Measurements from ENCODE around the gene ALMS1. TPM values are rescaled to one million over a fixed set of nuclear protein-coding genes. Genes with fewer than 3 reads are reported as not detected.
"Not testable (repeated sequence)": the region's sequence is repeated elsewhere in the genome, so short reads cannot be mapped to it uniquely, and the experiment has no call there.

The ALMS1 gene
- total RNA-seq, 1 donor from 2014 or later: 19.4 TPM

- Mint-ChIP-seq H3K4me3 (no peak overlapping the region), H3K36me3 (ENCODE audit: low read depth) (peaks cover 3% of the 10 kb centered on the region), H3K27me3 (ENCODE audit: insufficient read depth) (no peaks in the 10 kb centered on the region), H3K27ac (no peak overlapping the region), H3K9me3 (no peaks in the 10 kb centered on the region), H3K4me1 (ENCODE audit: low read depth) (no peaks in the 10 kb centered on the region)
- intact Hi-C loops (cut with micrococcal nuclease): no loop called here
- no peak for DNase-seq (ENCODE audit: low spot score)
Measured at GRCh38 chr2:73566288-73566878, 180.7 kb downstream of the ALMS1 start.

DNA sequence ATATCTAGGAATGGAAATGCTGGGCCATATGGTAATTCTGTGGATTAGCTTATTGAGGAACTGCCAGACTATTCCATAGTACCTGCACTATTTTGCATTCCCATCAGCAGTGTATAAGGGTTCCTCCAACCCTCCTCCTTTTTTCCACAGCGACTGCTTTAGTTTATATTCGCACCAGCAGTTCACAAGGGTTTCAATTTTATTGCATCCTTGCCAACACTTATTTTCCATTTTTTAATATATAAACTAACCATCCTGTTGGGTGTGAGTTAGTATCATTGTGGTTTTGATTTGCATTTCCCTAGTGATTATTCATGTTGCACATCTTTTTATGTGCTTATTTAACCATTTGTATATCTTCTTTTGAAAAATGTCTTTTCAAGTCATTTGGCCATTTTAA, 189.6 kb downstream of the ALMS1 start:
- Mint-ChIP-seq H3K27me3 (ENCODE audit: insufficient read depth) (no peaks in the 10 kb centered on the region), H3K4me3 (no peak overlapping the region), H3K4me1 (ENCODE audit: low read depth) (no peaks in the 10 kb centered on the region), H3K9me3 (peaks cover 5% of the 10 kb centered on the region), H3K36me3 (ENCODE audit: low read depth) (peaks cover 12% of the 10 kb centered on the region), H3K27ac (no peak overlapping the region)
- intact Hi-C loops (cut with micrococcal nuclease): no loop called here
- DNase-seq (ENCODE audit: low spot score): no peak

DNA sequence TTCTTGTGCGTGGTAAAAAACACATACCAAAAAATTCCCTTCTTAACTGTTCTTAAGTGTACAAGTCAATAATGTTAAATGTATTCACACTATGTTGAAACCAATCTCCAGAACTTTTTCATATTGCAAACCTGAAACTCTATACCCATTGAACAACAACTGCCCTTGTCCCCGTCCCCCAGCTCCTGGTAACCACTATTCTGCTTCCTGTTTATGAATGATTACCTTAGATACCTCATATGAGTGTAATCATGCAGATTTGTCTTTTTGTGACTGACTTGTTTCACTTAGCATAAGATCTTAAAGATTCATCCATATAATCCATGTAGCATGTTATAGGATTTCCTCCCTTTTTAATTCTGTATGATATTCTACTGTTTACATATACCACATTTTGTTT, 196.7 kb downstream of the ALMS1 start:
- no peak for DNase-seq (ENCODE audit: low spot score)
- H3K27ac Mint-ChIP-seq: no peak overlapping the region
- intact Hi-C loops (cut with micrococcal nuclease): no loop called here
- H3K4me1 Mint-ChIP-seq (ENCODE audit: low read depth): peaks cover 5% of the 10 kb centered on the region
- no peak overlapping the region for H3K4me3 Mint-ChIP-seq
- H3K9me3 Mint-ChIP-seq: peaks cover 19% of the 10 kb centered on the region
- H3K27me3 Mint-ChIP-seq (ENCODE audit: insufficient read depth): no peaks in the 10 kb centered on the region
- H3K36me3 Mint-ChIP-seq (ENCODE audit: low read depth): peaks cover 12% of the 10 kb centered on the region

DNA sequence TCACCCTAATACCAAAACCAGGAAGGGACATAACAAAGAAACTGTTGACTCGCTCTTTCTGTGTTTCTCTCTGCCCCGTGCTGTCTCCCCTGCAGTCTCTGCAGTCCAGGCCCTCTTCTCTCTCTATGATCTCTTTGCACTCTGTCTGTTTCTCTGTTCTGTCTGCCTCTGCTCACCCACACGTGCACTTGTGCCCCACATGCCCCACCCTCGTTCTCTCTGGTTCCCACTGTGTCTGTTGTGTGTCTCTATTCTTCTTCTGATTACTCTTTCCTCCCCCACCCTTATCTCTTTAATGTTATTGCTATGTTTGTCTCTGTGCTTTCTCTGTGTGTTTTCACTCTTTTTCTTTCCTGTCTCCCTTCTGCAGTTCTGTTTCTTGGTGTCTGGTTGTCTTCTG, 202.5 kb downstream of the ALMS1 start:
- DNase-seq (ENCODE audit: low spot score): no peak
- Mint-ChIP-seq H3K27me3 (ENCODE audit: insufficient read depth) (no peaks in the 10 kb centered on the region), H3K9me3 (peaks cover 12% of the 10 kb centered on the region), H3K27ac (no peak overlapping the region), H3K4me3 (no peak overlapping the region), H3K36me3 (ENCODE audit: low read depth) (peaks cover 2% of the 10 kb centered on the region), H3K4me1 (ENCODE audit: low read depth) (no peaks in the 10 kb centered on the region)
- intact Hi-C loops (cut with micrococcal nuclease): no loop called here

DNA sequence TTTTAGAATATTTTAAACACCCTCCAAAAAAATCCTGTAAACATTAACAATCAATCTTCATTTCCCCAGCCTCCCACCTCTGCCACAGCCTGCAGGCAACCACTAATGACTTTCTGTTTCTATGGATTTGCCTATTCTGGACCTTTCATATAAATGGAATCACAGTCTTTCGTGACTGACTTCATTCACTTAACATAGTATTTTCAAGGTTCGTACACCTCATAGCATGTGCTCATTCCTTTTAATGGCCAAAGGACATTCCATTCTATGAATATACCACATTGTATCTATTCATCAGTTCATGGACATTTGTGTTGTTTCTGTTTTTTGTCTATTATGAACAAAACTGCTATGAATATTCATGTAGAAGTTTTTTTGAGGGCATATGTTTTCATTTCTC, 208.0 kb downstream of the ALMS1 start:
- Mint-ChIP-seq H3K27me3 (ENCODE audit: insufficient read depth) (no peaks in the 10 kb centered on the region), H3K4me1 (ENCODE audit: low read depth) (no peaks in the 10 kb centered on the region), H3K4me3 (no peak overlapping the region), H3K9me3 (no peaks in the 10 kb centered on the region), H3K36me3 (ENCODE audit: low read depth) (no peaks in the 10 kb centered on the region), H3K27ac (no peak overlapping the region)
- intact Hi-C loops (cut with micrococcal nuclease): loop anchor here (10.0 kb wide), 1 partner anchor 269 kb away; no protein-coding TSS in a partner anchor
- DNase-seq (ENCODE audit: low spot score): no peak

- Mint-ChIP-seq H3K9me3 (no peaks in the 10 kb centered on the region), H3K36me3 (ENCODE audit: low read depth) (no peaks in the 10 kb centered on the region), H3K27me3 (ENCODE audit: insufficient read depth) (no peaks in the 10 kb centered on the region), H3K4me3 (no peak overlapping the region), H3K27ac (no peak overlapping the region), H3K4me1 (ENCODE audit: low read depth) (no peaks in the 10 kb centered on the region)
- DNase-seq (ENCODE audit: low spot score): no peak
- intact Hi-C loops (cut with micrococcal nuclease): loop anchor here (10.0 kb wide), 1 partner anchor 269 kb away; no protein-coding TSS in a partner anchor
Measured at GRCh38 chr2:73594251-73594650, 208.6 kb downstream of the ALMS1 start.

- Mint-ChIP-seq H3K27ac (no peak overlapping the region), H3K4me1 (ENCODE audit: low read depth) (no peaks in the 10 kb centered on the region), H3K27me3 (ENCODE audit: insufficient read depth) (no peaks in the 10 kb centered on the region), H3K9me3 (no peaks in the 10 kb centered on the region), H3K36me3 (ENCODE audit: low read depth) (peaks cover 5% of the 10 kb centered on the region), H3K4me3 (no peak overlapping the region)
- intact Hi-C loops (cut with micrococcal nuclease): no loop called here
- DNase-seq (ENCODE audit: low spot score): no peak
Measured at GRCh38 chr2:73601780-73602179, 216.1 kb downstream of the ALMS1 start.

DNA sequence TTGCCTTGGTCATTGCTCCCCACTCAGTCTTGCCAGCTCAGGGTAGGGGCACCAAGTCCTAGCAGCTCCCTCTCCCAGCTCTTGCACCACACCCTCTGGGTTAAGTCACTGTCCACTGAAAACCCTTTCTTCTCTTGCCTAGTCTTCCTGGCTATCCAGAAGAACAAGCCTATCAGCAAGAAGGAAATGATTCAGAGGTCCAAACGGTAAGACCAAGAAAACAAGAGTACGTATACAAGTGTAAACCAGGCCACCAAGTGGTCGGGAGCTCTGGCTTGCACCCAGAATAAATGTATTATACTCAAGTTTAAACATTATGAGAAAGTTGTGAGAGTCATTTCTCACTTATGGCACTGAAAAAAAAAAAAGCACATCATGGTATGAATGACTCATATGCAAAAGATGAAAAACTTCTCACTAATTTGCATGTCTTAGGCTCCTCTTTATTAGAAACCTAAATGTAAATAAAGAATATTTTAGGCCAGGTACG, 217.5 kb downstream of the ALMS1 start:
- H3K4me3 Mint-ChIP-seq; H3K36me3 Mint-ChIP-seq (ENCODE audit: low read depth); H3K9me3 Mint-ChIP-seq; intact Hi-C loops (cut with micrococcal nuclease); H3K27me3 Mint-ChIP-seq (ENCODE audit: insufficient read depth); H3K4me1 Mint-ChIP-seq (ENCODE audit: low read depth); DNase-seq (ENCODE audit: low spot score): not testable (repeated sequence)
- peak overlapping the region; percentile 30 for H3K27ac Mint-ChIP-seq

DNA sequence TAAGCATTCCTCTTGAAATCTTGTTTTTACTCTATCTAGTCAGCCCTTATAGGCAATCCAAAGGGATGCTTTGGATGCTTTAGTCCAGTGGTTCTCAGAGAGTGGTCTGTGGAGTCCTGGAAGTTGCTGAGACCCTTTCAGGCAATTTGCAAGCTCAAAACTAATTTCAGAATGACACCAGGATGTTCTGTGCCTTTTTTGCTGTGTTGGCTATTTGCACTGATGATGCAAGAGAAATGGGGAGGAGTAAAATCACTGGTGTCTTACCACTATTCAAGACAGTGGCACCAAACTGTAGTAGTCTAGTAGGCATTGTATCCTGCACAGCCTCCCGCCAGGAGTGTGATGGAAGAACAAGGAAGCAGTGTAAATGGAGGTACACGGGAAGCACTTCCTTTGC, 219.0 kb downstream of the ALMS1 start:
- intact Hi-C loops (cut with micrococcal nuclease); H3K36me3 Mint-ChIP-seq (ENCODE audit: low read depth); H3K27me3 Mint-ChIP-seq (ENCODE audit: insufficient read depth); H3K4me1 Mint-ChIP-seq (ENCODE audit: low read depth); H3K9me3 Mint-ChIP-seq; DNase-seq (ENCODE audit: low spot score); H3K27ac Mint-ChIP-seq; H3K4me3 Mint-ChIP-seq: not testable (repeated sequence)

DNA sequence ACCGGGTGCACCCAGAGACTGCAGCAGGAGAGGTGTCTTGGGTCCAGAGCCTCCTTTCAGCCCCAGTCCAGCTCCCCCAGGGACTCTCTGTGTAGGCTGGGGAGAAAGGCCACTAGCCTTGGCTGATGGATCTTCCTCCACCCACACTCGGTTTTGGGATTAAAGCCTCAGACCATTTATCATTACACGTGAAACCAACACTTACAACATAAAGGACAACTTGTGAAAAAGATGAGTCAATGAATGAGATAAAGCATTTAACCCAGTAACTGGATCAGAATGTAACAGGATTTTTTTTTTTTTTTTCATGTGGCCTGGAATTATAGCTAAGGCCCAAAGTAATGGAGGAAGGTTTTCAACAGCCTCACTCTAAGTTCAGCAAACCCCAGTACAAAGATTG, 224.5 kb downstream of the ALMS1 start:
- Mint-ChIP-seq H3K4me1 (ENCODE audit: low read depth) (peaks cover 8% of the 10 kb centered on the region), H3K27ac (no peak overlapping the region), H3K36me3 (ENCODE audit: low read depth) (no peaks in the 10 kb centered on the region), H3K4me3 (no peak overlapping the region), H3K9me3 (no peaks in the 10 kb centered on the region), H3K27me3 (ENCODE audit: insufficient read depth) (peaks cover 6% of the 10 kb centered on the region)
- no peak for DNase-seq (ENCODE audit: low spot score)
- intact Hi-C loops (cut with micrococcal nuclease): loop anchor here (1.0 kb wide), 1 partner anchor 18 kb away; no protein-coding TSS in a partner anchor

DNA sequence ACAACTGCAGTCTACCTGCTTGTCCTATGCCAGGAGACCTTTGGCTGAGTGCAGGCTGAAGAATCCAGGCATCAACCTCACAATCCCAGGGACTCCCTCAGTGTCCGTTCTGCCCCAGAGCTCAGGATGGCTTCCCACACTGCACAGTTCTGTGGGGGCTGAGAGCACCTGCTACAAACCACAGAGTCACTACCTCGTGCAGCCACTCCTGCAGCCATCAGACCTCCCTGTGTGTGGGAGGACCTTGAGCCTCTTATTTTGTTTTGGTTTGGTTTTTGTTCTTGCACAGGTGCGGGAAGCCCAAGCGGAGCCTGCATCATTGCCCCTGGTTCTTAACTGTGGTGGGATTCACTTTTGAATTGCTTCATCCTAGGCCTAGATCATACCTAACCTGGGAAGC, 225.6 kb downstream of the ALMS1 start:
- Mint-ChIP-seq H3K4me1 (ENCODE audit: low read depth) (peaks cover 8% of the 10 kb centered on the region), H3K9me3 (no peaks in the 10 kb centered on the region), H3K27ac (no peak overlapping the region), H3K36me3 (ENCODE audit: low read depth) (no peaks in the 10 kb centered on the region), H3K27me3 (ENCODE audit: insufficient read depth) (peaks cover 9% of the 10 kb centered on the region), H3K4me3 (no peak overlapping the region)
- intact Hi-C loops (cut with micrococcal nuclease): no loop called here
- no peak for DNase-seq (ENCODE audit: low spot score)

DNA sequence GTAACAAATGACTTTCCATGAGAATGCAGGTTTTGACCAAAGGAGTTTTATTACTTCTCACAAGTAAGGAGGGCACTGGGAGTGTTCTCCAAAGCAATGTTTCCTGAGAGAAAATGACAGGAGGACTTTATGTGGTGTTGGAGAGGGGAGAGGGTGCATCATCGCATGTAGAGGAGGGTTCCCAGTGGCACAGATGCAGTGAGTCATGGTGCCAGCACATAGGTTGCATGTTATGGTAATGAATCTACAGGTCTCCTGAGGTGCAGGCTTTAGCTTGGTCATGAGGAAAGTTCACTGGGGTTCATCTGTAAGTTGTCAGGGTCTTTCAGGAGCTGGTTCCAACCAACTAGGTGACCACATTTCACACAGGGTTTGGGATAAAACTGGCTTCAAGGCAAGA, 226.2 kb downstream of the ALMS1 start:
- H3K27ac Mint-ChIP-seq: no peak overlapping the region
- DNase-seq (ENCODE audit: low spot score): no peak
- H3K9me3 Mint-ChIP-seq: no peaks in the 10 kb centered on the region
- peaks cover 8% of the 10 kb centered on the region for H3K4me1 Mint-ChIP-seq (ENCODE audit: low read depth)
- intact Hi-C loops (cut with micrococcal nuclease): no loop called here
- H3K27me3 Mint-ChIP-seq (ENCODE audit: insufficient read depth): peaks cover 16% of the 10 kb centered on the region
- no peak overlapping the region for H3K4me3 Mint-ChIP-seq
- no peaks in the 10 kb centered on the region for H3K36me3 Mint-ChIP-seq (ENCODE audit: low read depth)

DNA sequence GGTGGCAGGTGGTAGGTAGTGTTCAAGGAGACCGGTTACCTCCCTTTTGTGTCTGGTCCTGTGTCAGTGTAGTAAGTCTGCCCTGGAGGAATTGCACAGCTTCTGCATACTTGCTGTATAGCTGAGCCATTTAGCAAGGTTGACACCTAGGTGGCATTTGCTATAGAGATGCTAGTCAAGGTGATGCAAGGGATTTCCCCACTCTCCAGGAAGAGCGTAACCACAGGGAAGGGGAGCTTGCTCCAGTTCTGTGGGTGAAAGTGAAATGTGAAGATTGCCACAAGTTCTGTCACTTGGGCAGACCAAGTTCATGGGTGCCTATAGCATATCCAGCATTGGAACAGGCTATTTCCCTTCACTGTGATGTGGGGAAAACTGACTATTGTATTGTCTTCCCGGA, 228.5 kb downstream of the ALMS1 start:
- intact Hi-C loops (cut with micrococcal nuclease): no loop called here
- Mint-ChIP-seq H3K9me3 (no peaks in the 10 kb centered on the region), H3K27me3 (ENCODE audit: insufficient read depth) (peaks cover 17% of the 10 kb centered on the region)

GRCh38 chr2:73614997-73615396, 229.4 kb downstream of the ALMS1 start:
- Mint-ChIP-seq H3K4me1 (ENCODE audit: low read depth) (peaks cover 8% of the 10 kb centered on the region), H3K27ac (no peak overlapping the region), H3K9me3 (no peaks in the 10 kb centered on the region), H3K36me3 (ENCODE audit: low read depth) (no peaks in the 10 kb centered on the region), H3K27me3 (ENCODE audit: insufficient read depth) (peaks cover 17% of the 10 kb centered on the region), H3K4me3 (no peak overlapping the region)
- intact Hi-C loops (cut with micrococcal nuclease): no loop called here
- DNase-seq (ENCODE audit: low spot score): no peak

More for the DNA sequence above, 228.5 kb downstream of the ALMS1 start:
- DNase-seq (ENCODE audit: low spot score): no peak
- Mint-ChIP-seq H3K36me3 (ENCODE audit: low read depth) (no peaks in the 10 kb centered on the region), H3K27ac (no peak overlapping the region), H3K4me1 (ENCODE audit: low read depth) (peaks cover 8% of the 10 kb centered on the region), H3K4me3 (no peak overlapping the region)

Measured in activated T-helper 1 cell treated with anti-CD3 and anti-CD28 coated beads, Interleukin-12 subunit alpha, Interleukin-12 subunit beta, Interleukin-2, Interleukin-4 antibody, amounts not matched to agents 30 ng/mL and 10 ng/mL and 1 ng/mL, durations not matched to agents 14 hours and 24 hours and 36 hours (primary cell).